Transverse colon (tissue), 3 donors: ENCODE results near the gene DPY19L2.

Experiments
- POLR2A ChIP-seq: fragments of 450-650 bp; IDR thresholded peaks from one replicate; pipeline ENCODE4 v1.6.1; 2016; ENCODE audit warnings: antibody characterized with exemption, mild to moderate bottlenecking, moderate library complexity
- TF ChIP-seq, protein P1 (sequence below), 5 experiments: fragments of 200-600 bp in 3 of 5; fragments of 450-650 bp in 2 of 5; sonication (generic) in 3 of 5; IDR thresholded peaks; 1 replicate in 2 of 5; 2 replicates in 3 of 5; pipeline ENCODE4 v1.5.1; 2016 to 2017; ENCODE audit warnings: antibody characterized with exemption in 5 of 5, inconsistent platforms in 3 of 5, mild to moderate bottlenecking in 2 of 5, moderate library complexity in 1 of 5

DNA sequence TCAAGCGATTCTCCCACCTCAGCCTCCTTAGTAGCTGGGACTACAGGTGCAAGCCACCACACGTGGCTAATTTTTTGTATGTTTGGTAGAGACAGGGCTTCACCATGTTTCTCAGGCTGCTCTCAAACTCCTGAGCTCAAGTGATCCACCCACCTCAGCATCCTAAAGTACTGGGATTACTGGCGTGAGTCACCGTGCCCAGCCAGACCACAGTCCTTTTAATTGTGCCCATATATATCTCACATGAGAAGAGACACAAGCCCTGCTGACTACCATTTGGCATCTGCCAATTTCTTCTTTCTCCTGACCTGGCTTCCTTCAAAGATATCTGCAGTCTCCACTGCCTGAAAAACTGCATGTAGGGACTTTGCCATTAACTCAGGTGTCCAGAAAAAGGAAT is 142.5 kb downstream of the DPY19L2 start:
- TF ChIP-seq, protein P1, sequence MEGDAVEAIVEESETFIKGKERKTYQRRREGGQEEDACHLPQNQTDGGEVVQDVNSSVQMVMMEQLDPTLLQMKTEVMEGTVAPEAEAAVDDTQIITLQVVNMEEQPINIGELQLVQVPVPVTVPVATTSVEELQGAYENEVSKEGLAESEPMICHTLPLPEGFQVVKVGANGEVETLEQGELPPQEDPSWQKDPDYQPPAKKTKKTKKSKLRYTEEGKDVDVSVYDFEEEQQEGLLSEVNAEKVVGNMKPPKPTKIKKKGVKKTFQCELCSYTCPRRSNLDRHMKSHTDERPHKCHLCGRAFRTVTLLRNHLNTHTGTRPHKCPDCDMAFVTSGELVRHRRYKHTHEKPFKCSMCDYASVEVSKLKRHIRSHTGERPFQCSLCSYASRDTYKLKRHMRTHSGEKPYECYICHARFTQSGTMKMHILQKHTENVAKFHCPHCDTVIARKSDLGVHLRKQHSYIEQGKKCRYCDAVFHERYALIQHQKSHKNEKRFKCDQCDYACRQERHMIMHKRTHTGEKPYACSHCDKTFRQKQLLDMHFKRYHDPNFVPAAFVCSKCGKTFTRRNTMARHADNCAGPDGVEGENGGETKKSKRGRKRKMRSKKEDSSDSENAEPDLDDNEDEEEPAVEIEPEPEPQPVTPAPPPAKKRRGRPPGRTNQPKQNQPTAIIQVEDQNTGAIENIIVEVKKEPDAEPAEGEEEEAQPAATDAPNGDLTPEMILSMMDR (IDR thresholded peaks at IDR 0.05): no peak
- TF ChIP-seq POLR2A: no peak
